Glutamatergic neuron (in vitro differentiated cells): Measurements from ENCODE around the gene F10. TPM values are rescaled to one million over a fixed set of nuclear protein-coding genes. Genes with fewer than 3 reads are reported as not detected.

Experiments used
- DNase-seq: peaks from one replicate; pipeline ENCODE4 v3.0.0; 2022
- H3K27ac Mint-ChIP-seq: one replicate; pipeline ENCODE4 v1.8.0; 2020; ENCODE audit warnings: mild to moderate bottlenecking, mixed read lengths, inconsistent platforms; ENCODE audit not compliant: unreplicated experiment
- H3K27me3 Mint-ChIP-seq: one replicate; pipeline ENCODE4 v1.8.0; 2020; ENCODE audit warnings: mild to moderate bottlenecking, moderate library complexity, mixed read lengths, inconsistent platforms; ENCODE audit not compliant: unreplicated experiment
- H3K36me3 Mint-ChIP-seq: one replicate; pipeline ENCODE4 v1.8.0; 2020; ENCODE audit warnings: mild to moderate bottlenecking, mixed read lengths, inconsistent platforms; ENCODE audit not compliant: unreplicated experiment
- H3K4me1 Mint-ChIP-seq: one replicate; pipeline ENCODE4 v1.8.0; 2020; ENCODE audit warnings: mild to moderate bottlenecking, low read depth, mixed read lengths, inconsistent platforms; ENCODE audit not compliant: unreplicated experiment
- H3K4me3 Mint-ChIP-seq: one replicate; pipeline ENCODE4 v1.8.0; 2020; ENCODE audit warnings: mild to moderate bottlenecking, mixed read lengths, inconsistent platforms; ENCODE audit not compliant: unreplicated experiment
- H3K9me3 Mint-ChIP-seq: one replicate; pipeline ENCODE4 v1.8.0; 2020; ENCODE audit warnings: mild to moderate bottlenecking, moderate library complexity, mixed read lengths, inconsistent platforms; ENCODE audit not compliant: unreplicated experiment
- CTCF ChIP-seq: fragments of 200-600 bp; sonication (generic); IDR thresholded peaks from one replicate; pipeline ENCODE4 v1.5.0; 2021; ENCODE audit not compliant: partially characterized antibody, unreplicated experiment
- total RNA-seq: library from RNA; stranded (reverse); fragmentation: NEBNext Ultra II Directional; extraction: Animal tissue kit (Norgen Biotek cat#: 25700); gene quantifications from one replicate; pipeline ENCODE4 v1.2.1, GENCODE V29; 2021; ENCODE audit not compliant: unreplicated experiment

Gene F10
- total RNA-seq, 1 donor from 2014 or later, result 0.74 TPM

GRCh38 chr13:113116206-113116800 is 6.3 kb upstream of the F10 start:
- Mint-ChIP-seq H3K27me3 (peaks cover 13% of the 10 kb centered on the region), H3K36me3 (peaks cover 3% of the 10 kb centered on the region), H3K27ac (peak overlapping the region; percentile 17), H3K4me3 (no peak overlapping the region), H3K4me1 (no peaks in the 10 kb centered on the region), H3K9me3 (peaks cover 3% of the 10 kb centered on the region)
- no peak for DNase-seq
- no peak for TF ChIP-seq CTCF

- no peak for TF ChIP-seq CTCF
- DNase-seq, result no peak
- Mint-ChIP-seq H3K4me1 (peaks cover 3% of the 10 kb centered on the region), H3K36me3 (peaks cover 3% of the 10 kb centered on the region), H3K4me3 (no peak overlapping the region), H3K9me3 (peaks cover 3% of the 10 kb centered on the region), H3K27me3 (peaks cover 13% of the 10 kb centered on the region), H3K27ac (no peak overlapping the region)
These were observed 5.7 kb upstream of the F10 start for GRCh38 chr13:113116871-113117271.

- Mint-ChIP-seq H3K9me3 (peaks cover 5% of the 10 kb centered on the region), H3K27me3 (peaks cover 15% of the 10 kb centered on the region), H3K27ac (no peak overlapping the region), H3K4me3 (no peak overlapping the region), H3K4me1 (peaks cover 5% of the 10 kb centered on the region), H3K36me3 (peaks cover 3% of the 10 kb centered on the region)
- DNase-seq, result peak; percentile 6
- TF ChIP-seq CTCF, result no peak
These were observed 5.2 kb upstream of the F10 start for GRCh38 chr13:113117335-113117872.

DNA sequence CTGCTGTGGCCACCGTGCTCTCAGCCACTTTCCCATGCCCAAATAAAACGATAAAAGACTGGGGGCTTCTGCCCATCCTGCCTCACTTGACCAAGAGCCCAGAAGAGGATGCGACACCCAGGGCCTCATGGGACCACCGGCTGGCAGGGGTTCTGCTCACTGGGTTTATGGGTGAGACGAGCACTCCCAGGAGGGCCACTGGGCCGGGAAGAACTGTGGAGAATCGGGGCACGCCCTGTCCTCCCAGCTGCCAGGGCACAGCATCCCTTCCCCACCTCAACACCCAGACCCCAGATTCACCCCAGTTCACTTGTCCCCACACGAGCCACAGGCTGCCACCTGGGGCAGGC is 4.7 kb upstream of the F10 start:
- DNase-seq, result peak; percentile 8
- Mint-ChIP-seq H3K4me1 (peaks cover 6% of the 10 kb centered on the region), H3K27ac (no peak overlapping the region), H3K27me3 (peaks cover 16% of the 10 kb centered on the region), H3K36me3 (peaks cover 3% of the 10 kb centered on the region), H3K4me3 (no peak overlapping the region), H3K9me3 (peaks cover 6% of the 10 kb centered on the region)
- TF ChIP-seq CTCF, result no peak

DNA sequence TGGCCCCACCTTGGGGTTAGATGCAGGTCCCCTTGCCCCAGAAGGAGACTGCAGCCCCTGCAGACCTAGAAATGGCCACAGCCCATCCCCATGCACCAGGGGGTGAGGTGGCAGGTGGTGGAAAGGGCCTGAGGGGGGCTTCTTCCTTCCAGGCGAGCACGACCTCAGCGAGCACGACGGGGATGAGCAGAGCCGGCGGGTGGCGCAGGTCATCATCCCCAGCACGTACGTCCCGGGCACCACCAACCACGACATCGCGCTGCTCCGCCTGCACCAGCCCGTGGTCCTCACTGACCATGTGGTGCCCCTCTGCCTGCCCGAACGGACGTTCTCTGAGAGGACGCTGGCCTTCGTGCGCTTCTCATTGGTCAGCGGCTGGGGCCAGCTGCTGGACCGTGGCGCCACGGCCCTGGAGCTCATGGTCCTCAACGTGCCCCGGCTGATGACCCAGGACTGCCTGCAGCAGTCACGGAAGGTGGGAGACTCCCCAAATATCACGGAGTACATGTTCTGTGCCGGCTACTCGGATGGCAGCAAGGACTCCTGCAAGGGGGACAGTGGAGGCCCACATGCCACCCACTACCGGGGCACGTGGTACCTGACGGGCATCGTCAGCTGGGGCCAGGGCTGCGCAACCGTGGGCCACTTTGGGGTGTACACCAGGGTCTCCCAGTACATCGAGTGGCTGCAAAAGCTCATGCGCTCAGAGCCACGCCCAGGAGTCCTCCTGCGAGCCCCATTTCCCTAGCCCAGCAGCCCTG is 4.2 kb upstream of the F10 start:
- H3K27me3 Mint-ChIP-seq, result peaks cover 19% of the 10 kb centered on the region
- peaks cover 3% of the 10 kb centered on the region for H3K36me3 Mint-ChIP-seq
- peak; percentile 10 for DNase-seq
- H3K9me3 Mint-ChIP-seq, result peaks cover 6% of the 10 kb centered on the region
- H3K4me3 Mint-ChIP-seq, result no peak overlapping the region
- no peak overlapping the region for H3K27ac Mint-ChIP-seq
- no peak for TF ChIP-seq CTCF
- peaks cover 6% of the 10 kb centered on the region for H3K4me1 Mint-ChIP-seq
